ENCODE data around the gene SIRPA.
A peak's percentile ranks its signal among the peaks of the same experiment; 100 is the strongest.
"Not testable (repeated sequence)": the region's sequence is repeated elsewhere in the genome, so short reads cannot be mapped to it uniquely, and the experiment has no call there.

Gene SIRPA

DNA sequence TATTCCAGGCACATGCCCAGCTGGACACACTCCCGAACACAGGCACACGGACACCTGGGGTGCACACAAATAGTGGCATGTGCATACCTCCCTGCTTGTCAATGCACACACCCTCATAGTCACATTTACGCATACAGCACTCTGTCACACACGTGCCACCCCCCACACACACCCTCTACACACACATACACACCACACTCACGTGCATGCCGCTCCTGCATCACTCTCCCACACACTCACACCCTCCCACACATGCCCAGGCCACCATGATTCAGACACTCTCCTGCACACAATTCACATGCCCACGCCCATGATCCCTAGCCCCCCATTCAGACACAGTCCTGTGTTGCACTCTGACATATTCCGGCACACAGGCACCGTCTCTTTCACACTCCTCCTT is 13.0 kb downstream of the SIRPA start:
- no peak for DNase-seq

DNA sequence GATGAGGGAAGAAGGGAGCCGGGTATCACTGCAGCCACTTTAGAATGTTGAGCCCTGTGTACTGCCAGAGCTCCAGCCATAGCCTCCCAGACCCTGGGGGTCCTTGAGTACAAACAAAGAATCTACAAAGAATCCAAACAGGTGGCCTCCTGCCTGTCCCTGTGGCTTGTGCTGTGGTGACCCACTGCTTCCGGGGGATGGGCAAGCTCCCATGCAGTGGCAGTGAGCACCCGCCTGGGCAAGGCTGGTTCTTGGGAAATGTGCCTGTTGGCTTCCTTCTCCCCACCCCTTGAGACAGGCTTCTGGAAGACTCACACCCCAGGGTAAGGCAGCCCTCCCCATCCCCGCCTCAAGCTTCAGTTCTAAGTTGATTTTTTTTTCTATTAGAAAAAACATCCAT is 13.9 kb downstream of the SIRPA start:
- DNase-seq = no peak

- DNase-seq = no peak
Observed at GRCh38 chr20:1911536-1911935, 16.3 kb downstream of the SIRPA start.

DNA sequence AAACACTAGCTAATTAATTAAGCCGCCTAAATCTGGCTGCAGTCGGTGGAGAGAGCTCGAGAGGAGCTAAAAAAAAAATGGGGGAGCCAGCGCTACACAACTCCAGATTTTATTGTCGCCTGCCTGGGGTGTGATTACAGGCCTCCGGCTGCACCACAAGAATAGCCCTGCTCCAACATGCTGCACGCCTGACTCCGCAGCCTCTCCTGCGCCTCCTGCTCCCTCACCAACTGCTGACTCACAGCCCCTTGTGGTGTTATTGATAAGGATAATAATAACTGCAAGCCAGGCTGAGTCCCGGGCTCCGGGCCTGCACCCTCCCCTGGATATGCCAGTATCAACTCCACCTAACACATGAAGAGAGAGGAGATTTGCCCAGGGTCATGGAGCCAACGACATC is 16.8 kb downstream of the SIRPA start:
- DNase-seq = no peak

DNA sequence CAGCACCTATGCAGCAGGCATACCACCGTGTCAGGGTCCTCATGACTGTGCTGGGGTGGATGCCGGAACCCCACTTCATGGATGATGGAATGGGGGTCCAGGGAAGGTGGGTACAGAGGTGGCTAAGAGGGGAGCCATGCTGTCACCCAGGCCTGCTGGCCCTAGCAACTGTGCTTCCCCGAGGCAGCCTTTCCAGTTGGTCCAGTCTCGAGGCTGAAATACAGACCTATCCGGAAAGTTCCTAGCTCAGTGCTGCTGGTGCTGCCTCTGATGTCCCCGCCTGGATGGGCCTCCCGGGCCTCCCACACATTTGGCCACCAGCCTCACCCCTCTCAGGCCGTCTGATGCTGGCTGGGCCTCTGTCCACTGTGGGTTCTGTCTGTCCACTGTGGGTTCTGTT is 17.4 kb downstream of the SIRPA start:
- no peak for DNase-seq

GRCh38 chr20:1915233-1915632 is 20.0 kb downstream of the SIRPA start:
- not testable (repeated sequence) for DNase-seq

DNA sequence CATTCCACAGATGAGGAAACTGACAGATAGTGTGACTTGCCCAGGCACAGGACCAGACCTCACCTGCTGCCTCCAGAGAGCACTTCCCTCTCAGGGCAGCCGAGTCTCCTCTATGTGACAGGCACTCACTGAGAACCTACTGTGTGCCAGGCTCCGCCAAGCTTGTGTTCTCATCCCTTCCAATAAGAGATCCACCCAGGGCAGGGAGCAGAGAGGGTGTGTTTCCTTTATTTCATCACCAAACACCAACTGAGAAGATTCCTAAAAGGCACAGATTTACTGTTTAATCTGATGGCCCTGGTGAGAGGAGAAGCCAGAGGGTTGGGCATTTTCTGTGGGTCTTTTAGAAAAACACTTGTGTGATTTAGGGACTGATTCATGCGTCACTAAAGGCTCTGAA is 20.5 kb downstream of the SIRPA start:
- DNase-seq = no peak

- no peak for DNase-seq
Observed at GRCh38 chr20:1917786-1918185, 22.6 kb downstream of the SIRPA start.

GRCh38 chr20:1918491-1919165 is 23.4 kb downstream of the SIRPA start:
- peak; percentile 27 for DNase-seq

- no peak for DNase-seq
Observed at GRCh38 chr20:1920252-1920651, 25.0 kb downstream of the SIRPA start.

- DNase-seq = no peak
Observed at GRCh38 chr20:1920826-1921225, 25.6 kb downstream of the SIRPA start.

GRCh38 chr20:1921985-1922384 is 26.8 kb downstream of the SIRPA start:
- not testable (repeated sequence) for DNase-seq

DNA sequence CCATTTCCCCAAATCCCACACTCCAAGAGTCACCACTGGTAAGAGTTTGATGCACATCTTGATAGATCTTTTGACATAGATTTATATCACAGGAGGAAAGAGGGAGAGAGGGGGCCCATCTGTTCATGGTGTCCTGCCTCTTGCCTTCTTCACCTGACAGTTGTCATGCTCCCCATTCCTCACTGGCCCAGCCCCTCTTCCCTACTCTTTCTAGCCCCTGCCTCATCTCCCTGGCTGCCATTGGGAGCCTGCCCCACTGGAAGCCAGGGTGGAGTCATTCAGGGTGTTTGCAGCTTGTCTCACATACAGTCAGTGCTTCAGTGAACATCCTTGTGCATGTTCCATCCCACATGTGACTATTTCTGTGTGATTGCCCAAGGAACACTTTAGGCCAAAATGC is 27.6 kb downstream of the SIRPA start:
- DNase-seq = no peak

GRCh38 chr20:1924910-1925861 is 30.0 kb downstream of the SIRPA start:
- DNase-seq = no peak

GRCh38 chr20:1926237-1926636 is 31.0 kb downstream of the SIRPA start:
- no peak for DNase-seq

DNA sequence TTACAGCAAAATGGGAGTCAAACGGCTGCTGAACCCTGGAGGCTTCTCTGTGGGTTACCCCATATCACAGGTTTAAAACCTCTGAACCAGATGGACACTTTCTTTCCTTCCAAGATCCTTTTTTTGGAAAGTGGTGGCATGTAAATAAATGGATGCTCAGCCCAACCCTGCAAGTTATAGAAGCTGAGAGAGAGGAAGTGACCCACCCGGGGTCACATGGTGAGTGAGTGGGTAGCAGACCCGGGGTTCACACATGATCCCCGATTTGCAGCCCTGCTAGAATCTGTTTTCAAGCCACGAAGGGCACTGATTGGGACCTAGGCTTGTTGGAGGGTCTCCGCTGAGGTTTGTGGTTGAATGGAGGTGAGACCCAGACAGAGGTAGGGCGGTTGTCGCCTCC is 32.0 kb downstream of the SIRPA start:
- DNase-seq = peak; percentile 24

DNA sequence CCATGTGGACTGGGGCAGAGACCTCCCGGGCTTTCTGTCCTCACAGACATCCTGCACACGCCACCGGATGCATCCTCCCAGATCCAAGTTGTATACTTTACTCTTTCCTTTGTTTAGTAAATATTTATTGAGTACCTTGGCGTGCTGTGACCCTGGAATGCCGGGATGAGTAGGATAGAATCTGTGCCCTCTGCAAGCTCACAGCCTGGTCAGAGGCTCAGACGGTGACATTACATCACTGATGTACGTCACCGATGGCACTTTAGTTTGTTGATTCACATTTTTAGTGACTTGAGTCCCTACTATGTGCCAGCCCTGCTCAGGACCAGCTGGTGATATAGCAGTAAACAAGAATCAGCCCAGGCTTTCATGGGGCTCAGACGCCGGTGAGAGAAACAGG is 32.9 kb downstream of the SIRPA start:
- DNase-seq = no peak

- DNase-seq = no peak
Observed at GRCh38 chr20:1928782-1929181, 33.6 kb downstream of the SIRPA start.

DNA sequence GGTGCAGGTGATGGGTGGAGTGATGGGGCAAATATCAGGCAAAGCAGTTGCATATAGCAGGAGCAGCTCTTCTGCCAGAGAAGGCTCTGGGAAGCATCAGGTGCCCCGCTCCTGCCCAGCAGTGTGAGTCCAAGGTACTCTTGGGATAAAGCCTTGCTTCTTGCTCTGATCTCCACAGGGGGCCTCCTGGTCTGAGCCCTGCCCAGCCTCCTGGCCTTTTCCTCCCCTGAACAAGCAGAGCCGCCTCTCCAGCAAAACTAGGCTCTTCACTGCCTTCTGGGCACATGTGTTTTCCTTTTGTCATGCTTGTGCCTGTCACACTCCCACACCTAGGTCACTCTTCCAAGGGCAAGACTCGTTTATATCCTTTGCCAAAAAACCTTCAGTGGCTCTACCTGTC is 34.3 kb downstream of the SIRPA start:
- DNase-seq = no peak

DNA sequence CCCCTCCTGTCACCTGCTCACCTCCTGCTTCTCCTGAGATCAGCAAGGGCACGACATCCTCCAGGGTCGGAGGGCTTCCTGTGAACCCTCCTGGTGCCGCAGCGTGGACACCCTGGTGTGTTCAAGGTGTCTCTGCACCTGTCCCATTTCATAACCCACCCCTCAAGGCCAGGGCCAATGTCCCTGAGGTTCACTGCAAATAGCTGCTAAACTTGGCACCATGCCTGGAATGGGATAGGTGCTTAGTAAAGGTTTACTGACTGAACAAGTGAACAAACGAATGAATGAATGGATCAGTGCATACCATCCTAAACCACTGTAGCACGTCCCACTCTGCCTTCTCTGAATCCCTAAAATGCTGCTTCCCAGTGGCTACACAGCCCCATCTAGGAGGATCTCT is 35.0 kb downstream of the SIRPA start:
- DNase-seq = no peak

DNA sequence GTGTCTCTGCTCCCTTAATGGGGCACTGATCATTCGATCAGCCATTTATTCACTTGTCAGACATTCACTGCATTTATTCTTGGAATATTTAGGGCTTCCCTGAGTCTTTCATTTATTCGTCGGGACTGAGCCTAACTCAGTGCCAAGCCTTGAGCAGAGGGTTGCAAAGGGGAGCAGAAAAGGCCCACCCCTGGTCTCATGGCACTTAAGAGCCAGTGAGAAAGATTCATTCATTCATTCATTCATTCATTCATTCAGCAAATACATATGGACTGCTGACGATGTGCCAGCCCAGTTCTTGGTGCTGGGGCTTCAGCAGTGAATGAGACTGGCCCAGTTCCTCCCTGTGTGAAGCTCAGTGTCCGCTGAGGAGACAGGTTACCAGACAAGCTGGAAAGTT is 36.6 kb downstream of the SIRPA start:
- no peak for DNase-seq

GRCh38 chr20:1932971-1933370 is 37.8 kb downstream of the SIRPA start:
- no peak for DNase-seq

- peak; percentile 62 for DNase-seq
Observed at GRCh38 chr20:1933465-1933870, 38.3 kb downstream of the SIRPA start.

GRCh38 chr20:1934156-1934555 is 38.9 kb downstream of the SIRPA start:
- peak; percentile 84 for DNase-seq

All from suppressor macrophage treated with lipopolysaccharide for 4 hours (primary cell).